Activated naive CD8-positive, alpha-beta T cell treated with anti-CD3 and anti-CD28 coated beads for 36 hours (primary cell): ENCODE data around the gene RFXANK. TPM values are rescaled to one million over a fixed set of nuclear protein-coding genes. Genes with fewer than 3 reads are reported as not detected.
"Not testable (repeated sequence)": the region's sequence is repeated elsewhere in the genome, so short reads cannot be mapped to it uniquely, and the experiment has no call there.

Experiments
- DNase-seq: peaks from one replicate; pipeline ENCODE4 v3.0.0; 2021
- H3K27ac Mint-ChIP-seq: one replicate; pipeline ENCODE4 v1.8.0; 2022; ENCODE audit warnings: mild to moderate bottlenecking, moderate library complexity, mixed read lengths
- H3K27me3 Mint-ChIP-seq: one replicate; pipeline ENCODE4 v1.8.0; 2022; ENCODE audit warnings: mild to moderate bottlenecking, mixed read lengths
- H3K36me3 Mint-ChIP-seq: one replicate; pipeline ENCODE4 v1.8.0; 2021; ENCODE audit warnings: mild to moderate bottlenecking, mixed read lengths
- H3K4me1 Mint-ChIP-seq: one replicate; pipeline ENCODE4 v1.8.0; 2021; ENCODE audit warnings: mixed read lengths
- H3K4me3 Mint-ChIP-seq: one replicate; pipeline ENCODE4 v1.8.0; 2022; ENCODE audit warnings: mild to moderate bottlenecking, moderate library complexity, mixed read lengths
- H3K9me3 Mint-ChIP-seq: one replicate; pipeline ENCODE4 v1.8.0; 2022; ENCODE audit warnings: mixed read lengths
- total RNA-seq, 2 experiments: library from RNA; stranded (reverse); gene quantifications; one replicate each; pipeline ENCODE4 v1.2.3, GENCODE V29; 2021

Gene RFXANK, protein sequence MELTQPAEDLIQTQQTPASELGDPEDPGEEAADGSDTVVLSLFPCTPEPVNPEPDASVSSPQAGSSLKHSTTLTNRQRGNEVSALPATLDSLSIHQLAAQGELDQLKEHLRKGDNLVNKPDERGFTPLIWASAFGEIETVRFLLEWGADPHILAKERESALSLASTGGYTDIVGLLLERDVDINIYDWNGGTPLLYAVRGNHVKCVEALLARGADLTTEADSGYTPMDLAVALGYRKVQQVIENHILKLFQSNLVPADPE
- total RNA-seq = 10 to 100 TPM; 84.6 to 85.4 TPM

DNA sequence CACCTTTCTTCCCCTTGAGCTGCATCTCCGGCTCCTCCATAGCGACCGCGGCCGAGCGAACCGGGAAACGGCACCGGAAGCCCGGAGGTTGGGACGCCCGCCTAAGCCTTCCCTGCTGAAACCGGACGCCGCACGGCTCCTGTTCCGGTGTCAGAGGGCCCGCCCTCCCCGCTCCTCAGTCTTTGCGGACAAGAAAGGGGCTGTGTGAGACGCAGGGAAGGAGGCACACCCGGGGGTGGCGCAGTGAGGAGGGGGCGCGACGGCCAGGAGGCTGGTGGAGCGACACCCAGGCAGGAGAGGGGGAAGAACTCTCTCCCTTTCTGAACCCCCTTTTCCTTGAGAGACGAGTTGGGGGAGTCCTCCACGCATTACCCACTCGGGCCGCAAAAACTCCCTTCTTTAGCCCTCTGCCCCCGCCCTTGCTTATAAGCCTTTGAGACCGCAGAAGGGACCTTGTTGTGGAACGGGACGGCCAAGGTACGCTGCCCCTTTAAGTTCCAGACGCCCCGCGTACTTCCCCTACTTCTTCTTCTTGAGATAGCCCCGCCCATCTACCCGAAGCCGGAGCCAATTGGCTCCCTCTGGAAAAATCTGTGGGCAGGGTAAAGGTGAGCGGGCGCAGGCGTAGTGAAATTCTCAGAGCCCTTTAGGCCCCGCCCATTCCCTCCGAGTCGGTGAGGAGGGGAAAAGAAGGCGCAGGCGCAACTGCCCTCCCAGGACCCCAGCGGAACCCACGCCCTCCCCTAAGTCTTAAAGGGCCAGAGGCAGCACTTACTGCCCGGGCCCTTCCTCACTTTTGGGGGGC is at the start of gene RFXANK, which contains the start of gene BORCS8:
Gene RFXANK (plus strand): TSS at position 181 of the 805 bp plus-strand sequence. CDS start 1,689 bp downstream, outside the sequence.
Gene BORCS8 (minus strand): TSS at position 75 of the 805 bp plus-strand sequence. CDS start 35 bp downstream, at position 40.
- Mint-ChIP-seq H3K27me3 (no peaks in the 10 kb centered on the region), H3K9me3 (no peaks in the 10 kb centered on the region), H3K27ac (peak within 1 kb of the TSS; percentile 96), H3K36me3 (peaks cover 4% of the 10 kb centered on the region), H3K4me1 (peaks cover 26% of the 10 kb centered on the region), H3K4me3 (peak within 1 kb of the TSS; percentile 95)
- DNase-seq = peak; percentile 98

DNA sequence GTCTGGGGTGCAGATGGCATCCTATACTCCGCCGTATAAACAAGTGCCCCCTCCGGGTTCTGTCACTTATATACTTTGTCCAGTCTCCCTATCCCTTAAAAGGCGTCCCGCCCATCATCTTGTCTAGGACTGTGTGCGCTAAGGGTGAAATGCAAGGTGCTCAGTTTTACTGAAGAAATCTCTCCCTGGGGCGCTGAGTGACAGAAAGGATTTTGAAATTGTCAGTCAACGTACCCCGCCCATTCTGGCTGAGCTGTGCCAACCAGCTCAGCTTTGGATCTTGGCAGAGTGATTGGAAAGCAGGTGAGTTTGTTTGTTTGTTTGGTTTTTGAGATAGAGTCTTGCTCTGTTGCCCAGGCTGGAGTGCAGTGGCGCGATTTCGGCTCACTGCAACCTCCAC is 49.7 kb upstream of the RFXANK start:
- no peak for DNase-seq
- no peaks in the 10 kb centered on the region for H3K36me3 Mint-ChIP-seq
- no peaks in the 10 kb centered on the region for H3K27me3 Mint-ChIP-seq
- peaks cover 17% of the 10 kb centered on the region for H3K4me1 Mint-ChIP-seq
- H3K27ac Mint-ChIP-seq = no peak overlapping the region
- no peak overlapping the region for H3K4me3 Mint-ChIP-seq
- H3K9me3 Mint-ChIP-seq = no peaks in the 10 kb centered on the region

DNA sequence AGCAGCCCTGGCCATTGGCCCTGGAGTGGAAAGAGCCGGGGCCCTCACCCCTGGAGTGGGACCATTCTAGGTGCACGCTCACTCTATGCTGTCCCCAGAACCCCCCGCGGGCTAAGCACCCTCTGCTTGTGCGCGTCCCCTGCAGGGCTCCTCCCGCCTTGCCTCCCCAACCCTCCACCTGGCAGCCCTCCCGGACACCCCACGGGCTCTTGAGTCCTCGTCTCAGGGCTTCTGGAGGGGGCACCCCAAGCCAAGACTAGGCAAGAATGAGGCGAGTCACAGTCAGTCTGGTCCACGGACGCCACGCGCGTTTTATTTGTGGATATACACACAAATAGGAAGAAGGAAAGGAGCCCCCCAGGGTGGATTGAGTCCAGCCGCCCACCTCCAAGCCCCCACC is 46.8 kb upstream of the RFXANK start:
- no peaks in the 10 kb centered on the region for H3K27me3 Mint-ChIP-seq
- no peak overlapping the region for H3K4me3 Mint-ChIP-seq
- H3K4me1 Mint-ChIP-seq = no peaks in the 10 kb centered on the region
- no peak for DNase-seq
- no peaks in the 10 kb centered on the region for H3K9me3 Mint-ChIP-seq
- no peak overlapping the region for H3K27ac Mint-ChIP-seq
- no peaks in the 10 kb centered on the region for H3K36me3 Mint-ChIP-seq

DNA sequence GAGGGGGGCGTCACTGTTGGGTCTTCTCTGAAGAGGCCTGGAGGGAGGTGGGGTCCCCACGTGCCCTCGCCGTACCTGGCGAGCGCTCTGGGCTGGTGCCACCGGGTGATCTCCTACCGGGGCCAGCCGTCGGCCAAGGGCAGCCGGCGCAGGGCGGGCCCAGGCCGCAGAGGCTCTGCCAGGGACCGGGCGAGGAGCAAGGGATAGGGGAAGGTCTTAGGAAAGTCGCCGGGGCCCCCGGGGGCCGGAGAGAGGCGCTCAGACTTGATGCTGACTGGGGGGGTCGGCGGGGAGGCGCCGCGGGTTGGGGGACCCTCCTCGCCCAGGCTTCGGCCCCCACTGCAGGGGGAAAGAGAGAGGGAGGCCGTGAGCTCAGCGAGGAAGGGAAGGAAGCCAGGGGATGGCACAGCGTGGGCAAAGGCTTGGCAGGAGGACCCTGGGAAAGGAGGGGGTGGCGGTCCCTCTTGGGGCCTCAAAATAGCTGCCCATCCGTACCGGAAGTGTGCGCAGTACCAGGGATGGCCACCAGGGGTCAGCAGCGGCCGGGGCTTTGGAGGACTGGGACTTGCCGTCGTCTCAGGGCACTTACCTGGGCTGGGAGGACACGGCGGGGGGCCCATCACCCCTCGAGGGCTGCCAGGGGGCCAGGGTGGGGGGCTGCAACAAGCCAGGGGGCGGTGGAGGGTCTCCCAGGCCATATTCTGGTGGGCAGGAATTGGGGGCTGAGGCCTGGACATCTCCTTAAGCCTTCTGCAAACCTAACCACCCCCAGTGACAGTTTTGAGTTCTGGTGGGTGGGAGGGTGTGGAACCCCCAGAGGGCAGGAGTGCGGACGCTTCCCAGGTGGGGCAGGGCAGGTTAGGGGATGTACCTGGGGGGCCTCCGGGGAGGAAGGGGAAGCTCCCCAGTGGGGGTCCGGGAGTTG is 46.1 kb upstream of the RFXANK start:
- no peaks in the 10 kb centered on the region for H3K9me3 Mint-ChIP-seq
- H3K36me3 Mint-ChIP-seq = no peaks in the 10 kb centered on the region
- DNase-seq = peak; percentile 84
- H3K4me1 Mint-ChIP-seq = no peaks in the 10 kb centered on the region
- H3K27me3 Mint-ChIP-seq = no peaks in the 10 kb centered on the region
- no peak overlapping the region for H3K27ac Mint-ChIP-seq
- no peak overlapping the region for H3K4me3 Mint-ChIP-seq

DNA sequence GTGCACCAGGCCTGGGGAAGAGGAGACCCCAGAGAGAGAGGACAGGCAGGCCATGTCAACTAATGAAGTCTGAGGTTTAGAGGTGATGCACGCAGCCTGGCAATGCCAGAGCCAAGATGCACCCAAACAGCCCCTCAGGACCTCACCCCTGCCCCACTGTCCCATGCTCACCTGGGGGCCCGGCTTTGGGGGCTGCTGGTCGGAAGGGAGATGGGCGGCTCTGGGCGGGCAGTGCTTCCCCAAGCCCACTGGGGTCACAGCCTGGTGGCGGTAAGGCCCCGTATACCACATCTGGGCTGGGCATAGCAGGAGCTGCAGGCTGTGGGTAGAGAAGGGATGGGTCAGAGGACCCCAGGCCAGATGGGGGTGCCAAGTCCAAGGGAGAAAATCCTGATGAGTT is 45.2 kb upstream of the RFXANK start:
- H3K4me1 Mint-ChIP-seq = no peaks in the 10 kb centered on the region
- H3K27ac Mint-ChIP-seq = no peak overlapping the region
- H3K4me3 Mint-ChIP-seq = no peak overlapping the region
- H3K9me3 Mint-ChIP-seq = no peaks in the 10 kb centered on the region
- no peaks in the 10 kb centered on the region for H3K27me3 Mint-ChIP-seq
- no peaks in the 10 kb centered on the region for H3K36me3 Mint-ChIP-seq
- no peak for DNase-seq

DNA sequence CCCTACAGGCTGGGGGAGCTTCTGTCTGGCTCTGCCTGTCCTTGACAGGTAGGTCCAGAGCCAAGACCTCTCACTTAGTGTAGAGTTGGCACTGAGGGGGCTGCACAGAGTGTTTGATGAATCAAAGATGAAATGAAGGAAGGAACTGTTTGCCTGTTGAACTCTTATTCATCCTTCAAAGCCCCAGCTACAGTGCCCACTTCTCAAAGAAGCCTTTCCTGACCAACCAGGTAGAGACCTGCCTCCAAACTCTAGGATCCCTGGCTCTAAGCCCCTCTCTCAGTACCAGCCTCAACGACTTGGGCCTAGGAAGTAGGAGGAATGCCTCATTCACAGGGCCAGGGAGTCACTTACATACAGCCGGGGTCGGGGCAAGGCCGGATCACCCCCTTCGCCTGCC is 44.7 kb upstream of the RFXANK start:
- Mint-ChIP-seq H3K4me1 (no peaks in the 10 kb centered on the region), H3K36me3 (no peaks in the 10 kb centered on the region), H3K4me3 (no peak overlapping the region), H3K27me3 (no peaks in the 10 kb centered on the region), H3K27ac (no peak overlapping the region), H3K9me3 (no peaks in the 10 kb centered on the region)
- no peak for DNase-seq

DNA sequence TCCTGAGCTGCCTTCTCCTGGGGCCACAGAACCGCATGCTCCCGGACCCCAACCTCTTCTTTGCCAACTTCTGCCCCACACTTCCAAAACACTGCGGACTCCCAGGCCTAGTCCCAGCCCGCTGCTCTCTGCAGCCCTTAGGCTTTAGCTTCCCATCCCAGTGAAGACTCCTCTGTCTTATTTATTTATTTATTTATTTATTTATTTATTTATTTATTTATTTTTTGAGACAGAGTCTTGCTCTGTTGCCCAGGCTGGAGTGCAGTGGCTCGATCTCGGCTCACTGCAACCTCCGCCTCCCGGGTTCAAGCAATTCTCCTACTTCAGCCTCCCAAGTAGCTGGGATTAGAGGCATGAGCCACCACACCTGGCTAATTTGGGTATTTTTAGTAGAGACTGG is 43.6 kb upstream of the RFXANK start:
- H3K4me3 Mint-ChIP-seq, H3K4me1 Mint-ChIP-seq, H3K27me3 Mint-ChIP-seq, H3K9me3 Mint-ChIP-seq, H3K36me3 Mint-ChIP-seq, H3K27ac Mint-ChIP-seq, DNase-seq: not testable (repeated sequence)

DNA sequence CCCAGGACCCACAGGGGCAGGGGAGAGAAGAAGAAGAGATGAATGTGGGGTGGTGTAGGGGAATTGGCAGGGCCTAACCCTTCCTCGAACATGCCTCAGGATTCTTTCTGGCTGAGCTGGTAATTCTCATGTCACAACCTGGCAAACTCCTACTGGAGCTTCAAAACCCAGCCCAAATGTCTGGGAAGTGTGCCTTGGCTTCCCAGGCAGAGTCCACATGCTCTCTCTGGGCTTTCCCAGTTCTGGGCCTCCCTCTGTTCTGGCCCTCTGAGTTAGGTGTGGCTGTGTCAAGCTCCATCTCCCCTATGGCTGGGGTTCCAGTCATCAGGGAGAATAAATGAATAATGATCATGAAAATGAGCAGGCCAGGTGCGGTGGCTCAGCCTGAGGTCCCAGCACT is 42.6 kb upstream of the RFXANK start:
- Mint-ChIP-seq H3K9me3 (no peaks in the 10 kb centered on the region), H3K27me3 (no peaks in the 10 kb centered on the region), H3K4me1 (no peaks in the 10 kb centered on the region), H3K27ac (no peak overlapping the region), H3K36me3 (no peaks in the 10 kb centered on the region), H3K4me3 (no peak overlapping the region)
- no peak for DNase-seq

DNA sequence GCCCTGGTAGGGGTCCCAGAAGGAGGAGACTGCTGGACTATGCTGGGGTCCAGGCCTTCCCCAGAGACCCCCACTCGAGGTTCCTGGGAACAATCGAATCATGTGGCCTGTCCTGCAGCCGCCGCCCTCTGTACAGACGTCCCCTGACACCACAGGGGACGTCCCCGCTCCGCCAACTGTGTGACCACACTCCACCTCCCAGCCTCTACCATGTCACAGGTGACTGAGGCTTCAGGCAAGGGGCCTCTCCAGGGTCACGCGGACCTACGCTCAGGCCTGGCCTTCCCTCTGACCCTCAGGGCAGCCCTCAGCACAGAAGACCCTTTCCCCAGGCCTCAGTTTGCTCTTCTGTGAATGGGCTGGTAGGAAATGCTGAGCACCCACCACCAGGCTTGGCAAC is 40.6 kb upstream of the RFXANK start:
- no peaks in the 10 kb centered on the region for H3K4me1 Mint-ChIP-seq
- no peak overlapping the region for H3K27ac Mint-ChIP-seq
- DNase-seq = no peak
- peaks cover 6% of the 10 kb centered on the region for H3K36me3 Mint-ChIP-seq
- no peak overlapping the region for H3K4me3 Mint-ChIP-seq
- no peaks in the 10 kb centered on the region for H3K9me3 Mint-ChIP-seq
- H3K27me3 Mint-ChIP-seq = no peaks in the 10 kb centered on the region

DNA sequence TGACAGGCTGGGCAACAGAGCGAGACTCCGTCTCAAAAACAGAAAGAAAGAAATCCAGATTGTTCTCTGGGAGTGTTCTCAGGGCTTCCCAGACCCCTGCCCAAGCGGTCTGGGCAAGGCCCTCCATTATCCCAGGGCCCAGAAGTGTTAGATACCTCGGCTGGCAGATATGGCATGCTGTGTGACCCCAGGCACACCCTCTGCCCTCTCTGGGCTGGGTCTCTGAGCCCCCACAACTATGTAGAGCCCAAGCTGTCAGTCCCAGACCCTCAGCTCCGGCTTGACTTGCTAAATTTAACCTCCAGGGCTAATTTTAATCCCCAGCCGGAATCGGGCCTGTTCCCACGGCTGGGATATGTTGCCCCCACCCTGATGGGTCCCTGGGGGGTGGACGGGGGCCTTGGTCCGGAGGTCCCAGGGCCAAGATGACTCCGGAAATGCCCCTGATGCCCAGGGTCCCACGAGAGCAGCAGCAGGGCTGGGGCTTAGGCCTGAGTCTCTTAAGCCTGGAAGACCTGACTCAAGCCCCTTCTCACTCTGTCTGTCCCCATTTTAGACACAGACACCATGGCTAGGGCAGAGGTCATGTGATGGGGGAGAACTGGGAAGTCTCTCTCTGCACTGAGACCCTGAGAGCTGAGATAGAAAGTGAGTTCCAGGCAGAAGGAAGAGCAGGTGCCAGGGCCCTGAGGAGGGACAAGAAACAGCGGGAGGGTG is 39.2 kb upstream of the RFXANK start:
- Mint-ChIP-seq H3K36me3 (peaks cover 12% of the 10 kb centered on the region), H3K27me3 (no peaks in the 10 kb centered on the region), H3K9me3 (no peaks in the 10 kb centered on the region), H3K4me1 (no peaks in the 10 kb centered on the region), H3K4me3 (no peak overlapping the region), H3K27ac (no peak overlapping the region)
- no peak for DNase-seq

DNA sequence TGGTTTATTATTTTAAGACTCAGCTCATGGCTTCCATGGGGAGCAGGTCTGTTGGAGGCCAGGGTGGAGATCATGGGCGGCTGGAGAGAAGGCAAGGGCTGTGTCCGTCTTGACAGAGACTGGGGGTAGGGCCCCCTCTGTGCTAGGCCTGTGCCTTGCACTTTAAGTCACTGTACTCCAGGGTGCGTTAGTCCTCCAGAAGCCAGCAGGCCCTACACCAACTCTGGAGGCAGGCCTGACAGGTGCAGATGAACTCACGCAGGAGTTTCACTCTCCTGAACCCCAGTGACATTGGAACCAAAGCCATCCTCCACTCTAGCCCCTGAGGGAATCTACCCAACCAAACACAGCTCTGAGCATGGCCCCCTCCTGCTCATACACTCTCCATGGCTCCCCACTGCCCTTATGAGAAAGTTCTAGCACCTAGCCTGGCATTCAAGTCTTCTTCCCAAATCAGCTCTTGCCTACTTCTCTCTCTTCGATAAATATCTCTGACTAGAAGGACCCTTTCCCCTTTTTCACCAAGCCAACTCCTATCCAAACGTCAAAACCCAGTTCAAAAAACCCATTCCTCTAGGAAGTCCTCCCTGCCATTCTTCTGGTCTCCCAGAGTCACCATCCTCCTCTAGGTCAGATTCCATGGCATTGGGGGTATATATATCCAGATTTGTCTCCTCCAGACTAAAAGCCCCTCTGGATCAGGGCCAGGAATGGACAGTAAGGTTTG is 37.1 kb upstream of the RFXANK start:
- H3K27ac Mint-ChIP-seq = no peak overlapping the region

DNA sequence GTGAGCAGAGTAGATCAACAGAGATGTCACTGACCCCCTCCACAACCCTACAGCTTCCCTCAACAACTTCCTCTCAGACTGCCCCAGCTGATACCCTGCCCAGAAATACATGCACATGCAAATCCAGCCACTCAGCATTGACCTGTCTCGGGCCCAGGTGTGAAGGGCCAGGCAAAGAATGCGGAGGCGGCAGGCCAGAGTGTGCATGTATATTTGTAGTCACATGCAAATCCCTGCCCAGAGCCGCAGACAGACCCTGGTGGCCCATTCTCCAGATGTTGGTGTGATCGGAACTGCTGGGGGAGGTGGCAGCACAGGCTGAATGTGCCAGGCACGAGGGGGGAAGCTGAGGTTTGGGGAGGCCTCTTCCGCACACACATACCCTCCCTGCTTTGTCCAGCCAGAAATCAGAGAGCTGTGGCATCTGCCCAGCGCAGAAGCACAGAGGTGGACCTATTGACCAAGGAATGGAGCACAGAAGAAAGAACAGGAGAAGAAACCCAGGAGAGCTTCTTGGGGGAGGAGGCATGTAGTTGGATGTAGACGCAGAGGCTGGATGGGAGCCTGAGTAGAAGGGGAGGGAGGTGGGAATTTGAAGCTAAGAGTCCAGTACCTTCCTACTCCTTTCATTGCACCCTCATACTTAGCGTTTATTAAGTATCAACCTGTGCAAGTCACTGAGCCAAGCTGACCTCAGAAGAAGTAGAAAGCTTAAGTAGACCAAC is 36.4 kb upstream of the RFXANK start:
- no peak for DNase-seq
- Mint-ChIP-seq H3K9me3 (no peaks in the 10 kb centered on the region), H3K36me3 (peaks cover 12% of the 10 kb centered on the region), H3K27ac (no peak overlapping the region), H3K4me1 (no peaks in the 10 kb centered on the region), H3K4me3 (no peak overlapping the region), H3K27me3 (no peaks in the 10 kb centered on the region)

More for the DNA sequence above, 37.1 kb upstream of the RFXANK start:
- Mint-ChIP-seq H3K36me3 (peaks cover 12% of the 10 kb centered on the region), H3K27me3 (no peaks in the 10 kb centered on the region), H3K4me1 (no peaks in the 10 kb centered on the region), H3K9me3 (no peaks in the 10 kb centered on the region), H3K4me3 (no peak overlapping the region)
- DNase-seq = no peak

DNA sequence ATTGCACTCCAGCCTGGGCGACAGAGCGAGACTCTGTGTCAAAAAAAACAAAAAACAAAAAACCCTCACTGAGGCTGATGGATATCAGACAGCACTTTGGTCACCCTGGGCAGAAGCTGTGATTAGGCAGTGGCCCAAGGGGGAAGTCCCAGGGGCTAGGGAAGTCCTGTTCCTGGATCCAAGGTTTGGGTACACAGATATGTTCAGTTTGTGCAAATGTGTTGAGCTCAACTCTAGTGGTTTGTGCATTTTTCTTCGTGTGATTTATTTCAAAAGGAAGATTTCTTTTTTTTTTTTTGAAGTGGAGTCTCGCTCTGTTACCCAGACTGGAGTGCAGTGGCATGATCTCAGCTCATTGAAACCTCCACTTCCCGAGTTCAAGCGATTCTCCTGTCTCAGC is 34.2 kb upstream of the RFXANK start:
- H3K27me3 Mint-ChIP-seq = no peaks in the 10 kb centered on the region
- H3K36me3 Mint-ChIP-seq = peaks cover 12% of the 10 kb centered on the region
- H3K4me1 Mint-ChIP-seq = no peaks in the 10 kb centered on the region
- no peak for DNase-seq
- H3K27ac Mint-ChIP-seq = no peak overlapping the region
- no peak overlapping the region for H3K4me3 Mint-ChIP-seq
- no peaks in the 10 kb centered on the region for H3K9me3 Mint-ChIP-seq
